Neural crest cell (in vitro differentiated cells): Measurements from ENCODE around the gene TWNK. TPM values are rescaled to one million over a fixed set of nuclear protein-coding genes. Genes with fewer than 3 reads are reported as not detected.
"Not testable (repeated sequence)": the region's sequence is repeated elsewhere in the genome, so short reads cannot be mapped to it uniquely, and the experiment has no call there.

Experiments
- DNase-seq: peaks from one replicate; pipeline ENCODE4 v3.0.0; 2021; ENCODE audit warnings: low read depth, mixed read lengths, low spot score
- H3K27ac Mint-ChIP-seq: one replicate; pipeline ENCODE4 v1.8.0; 2021; ENCODE audit warnings: mild to moderate bottlenecking, mixed read lengths; ENCODE audit not compliant: unreplicated experiment
- H3K27me3 Mint-ChIP-seq: 2 replicates; pipeline ENCODE4 v1.8.0; 2021; ENCODE audit warnings: low read depth, mild to moderate bottlenecking, mixed read lengths
- H3K36me3 Mint-ChIP-seq: 2 replicates; pipeline ENCODE4 v1.8.0; 2021; ENCODE audit warnings: low read depth, mild to moderate bottlenecking, mixed read lengths
- H3K4me1 Mint-ChIP-seq: 2 replicates; pipeline ENCODE4 v1.8.0; 2021; ENCODE audit warnings: mixed read lengths
- H3K4me3 Mint-ChIP-seq: one replicate; pipeline ENCODE4 v1.8.0; 2021; ENCODE audit warnings: mild to moderate bottlenecking, mixed read lengths
- H3K9me3 Mint-ChIP-seq: 2 replicates; pipeline ENCODE4 v1.8.0; 2021; ENCODE audit warnings: mixed read lengths
- CTCF ChIP-seq: fragments of 200-600 bp; sonication (generic); conservative IDR thresholded peaks from 2 replicates; pipeline ENCODE4 v1.5.0; 2021; ENCODE audit warnings: antibody characterized with exemption, mild to moderate bottlenecking
- total RNA-seq: library from RNA; stranded (reverse); gene quantifications from 2 replicates; pipeline ENCODE4 v1.2.1, GENCODE V29; 2021

The TWNK gene
- total RNA-seq, 1 donor from 2014 or later: 14.6 TPM

- TF ChIP-seq CTCF: no peak
- Mint-ChIP-seq H3K4me1 (peaks cover 25% of the 10 kb centered on the region), H3K4me3 (peak overlapping the region; percentile 71), H3K36me3 (no peaks in the 10 kb centered on the region), H3K9me3 (no peaks in the 10 kb centered on the region), H3K27ac (no peak overlapping the region), H3K27me3 (peaks cover 91% of the 10 kb centered on the region)
- DNase-seq: no peak
Observed at GRCh38 chr10:101032637-101033224, 45.4 kb downstream of the TWNK start.

GRCh38 chr10:101033276-101033675, 45.9 kb downstream of the TWNK start:
- Mint-ChIP-seq H3K36me3 (no peaks in the 10 kb centered on the region), H3K4me1 (peaks cover 30% of the 10 kb centered on the region), H3K27ac (no peak overlapping the region), H3K9me3 (no peaks in the 10 kb centered on the region), H3K27me3 (peaks cover 88% of the 10 kb centered on the region), H3K4me3 (no peak overlapping the region)
- no peak for TF ChIP-seq CTCF
- DNase-seq: no peak

GRCh38 chr10:101034404-101034803, 47.1 kb downstream of the TWNK start:
- not testable (repeated sequence) for H3K36me3 Mint-ChIP-seq, DNase-seq, H3K9me3 Mint-ChIP-seq, H3K4me3 Mint-ChIP-seq, H3K27ac Mint-ChIP-seq
- peaks cover 79% of the 10 kb centered on the region for H3K27me3 Mint-ChIP-seq
- H3K4me1 Mint-ChIP-seq: peaks cover 31% of the 10 kb centered on the region

GRCh38 chr10:101035314-101035713, 48.0 kb downstream of the TWNK start:
- Mint-ChIP-seq H3K9me3 (no peaks in the 10 kb centered on the region), H3K36me3 (no peaks in the 10 kb centered on the region), H3K4me1 (peaks cover 36% of the 10 kb centered on the region), H3K27me3 (peaks cover 71% of the 10 kb centered on the region), H3K27ac (no peak overlapping the region), H3K4me3 (no peak overlapping the region)
- TF ChIP-seq CTCF: no peak
- DNase-seq: no peak

- no peak for DNase-seq
- Mint-ChIP-seq H3K27ac (no peak overlapping the region), H3K9me3 (no peaks in the 10 kb centered on the region), H3K36me3 (no peaks in the 10 kb centered on the region), H3K4me3 (no peak overlapping the region), H3K27me3 (peaks cover 65% of the 10 kb centered on the region), H3K4me1 (peaks cover 41% of the 10 kb centered on the region)
- no peak for TF ChIP-seq CTCF
Observed at GRCh38 chr10:101035916-101036702, 48.8 kb downstream of the TWNK start.

DNA sequence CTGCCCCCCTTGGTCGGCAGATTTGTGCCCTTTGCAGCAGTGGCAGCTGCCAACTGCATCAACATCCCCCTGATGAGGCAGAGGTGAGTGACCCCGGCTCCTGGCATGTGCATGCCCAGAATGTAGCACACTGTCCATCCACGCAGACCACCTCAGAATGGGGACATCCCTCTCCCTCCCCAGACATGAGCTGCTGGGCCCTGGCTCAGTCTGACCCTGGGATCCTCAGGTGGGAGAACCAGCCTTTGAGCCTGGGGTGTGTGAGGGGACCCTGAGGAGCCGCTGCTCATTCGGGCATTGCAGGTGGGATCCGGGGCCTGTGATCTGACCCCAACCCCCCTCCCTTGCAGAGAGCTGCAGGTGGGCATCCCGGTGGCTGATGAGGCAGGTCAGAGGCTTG, 49.4 kb downstream of the TWNK start:
- no peaks in the 10 kb centered on the region for H3K9me3 Mint-ChIP-seq
- no peak overlapping the region for H3K27ac Mint-ChIP-seq
- DNase-seq: no peak
- TF ChIP-seq CTCF: no peak
- H3K4me1 Mint-ChIP-seq: peaks cover 41% of the 10 kb centered on the region
- peaks cover 61% of the 10 kb centered on the region for H3K27me3 Mint-ChIP-seq
- no peak overlapping the region for H3K4me3 Mint-ChIP-seq
- H3K36me3 Mint-ChIP-seq: no peaks in the 10 kb centered on the region
